ENCODE data around the gene HGD. TPM values are rescaled to one million over a fixed set of nuclear protein-coding genes. Genes with fewer than 3 reads are reported as not detected.

HGD gene
- total and polyA plus RNA-seq, 2 of the 13 experiments (the other 11 are each of a cell fraction or from before 2014, with no cell fraction given) = 265 to 398 TPM

DNA sequence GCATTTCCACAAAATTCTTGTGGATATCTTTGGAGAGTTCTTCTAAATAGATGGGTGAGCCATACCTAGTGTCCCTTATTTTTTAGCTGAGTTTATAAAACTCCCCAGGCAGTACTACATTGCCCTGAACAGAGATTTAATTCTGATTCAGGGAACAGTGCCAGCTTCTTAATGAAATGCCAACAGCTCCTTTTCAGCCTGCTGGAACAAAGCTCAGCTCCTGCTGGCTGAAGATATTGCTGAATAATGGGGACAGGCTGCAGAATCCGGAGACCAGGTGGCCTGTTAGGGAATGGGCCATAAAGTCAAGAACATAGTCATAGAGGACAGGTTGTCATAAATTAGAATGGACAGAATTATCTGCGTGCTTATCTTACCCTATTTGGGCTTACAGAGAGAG, 8.9 kb downstream of the HGD start (continued):
- TF ChIP-seq, protein P1, sequence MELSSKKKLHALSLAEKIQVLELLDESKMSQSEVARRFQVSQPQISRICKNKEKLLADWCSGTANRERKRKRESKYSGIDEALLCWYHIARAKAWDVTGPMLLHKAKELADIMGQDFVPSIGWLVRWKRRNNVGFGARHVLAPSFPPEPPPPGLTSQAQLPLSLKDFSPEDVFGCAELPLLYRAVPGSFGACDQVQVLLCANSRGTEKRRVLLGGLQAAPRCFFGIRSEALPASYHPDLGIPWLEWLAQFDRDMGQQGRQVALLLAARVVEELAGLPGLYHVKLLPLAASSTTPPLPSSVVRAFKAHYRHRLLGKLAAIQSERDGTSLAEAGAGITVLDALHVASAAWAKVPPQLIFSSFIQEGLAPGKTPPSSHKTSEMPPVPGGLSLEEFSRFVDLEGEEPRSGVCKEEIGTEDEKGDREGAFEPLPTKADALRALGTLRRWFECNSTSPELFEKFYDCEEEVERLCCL (CRISPR knock-in tag; IDR thresholded peaks at IDR 0.05; ENCODE audit: borderline replicate concordance) = no peak
- TF ChIP-seq ELF4 (CRISPR knock-in tag; IDR thresholded peaks at IDR 0.05; ENCODE audit: borderline replicate concordance) (no peak), NFKB2 (CRISPR knock-in tag; IDR thresholded peaks at IDR 0.05; ENCODE audit: borderline replicate concordance) (no peak), TSC22D2 (CRISPR knock-in tag; IDR thresholded peaks at IDR 0.05; ENCODE audit: borderline replicate concordance) (no peak)

- in situ Hi-C loops (cut with HindIII; ENCODE audit: extremely low pct_ligation_motif_present, low pct_unique_long_range_greater_than_20kb) (no loop called here), intact Hi-C loops (cut with micrococcal nuclease; ENCODE audit: unreplicated experiment) (no loop called here)
- WGBS (ENCODE audit: low lambda C conversion rate) = 95% methylated on average over 2 of the region's 2 CpGs
- Histone ChIP-seq H3K36me3 (replicated peaks in 1 of 2; ENCODE audit: control insufficient read depth in 1 of 2, insufficient read depth in 2 of 2, low read length in 2 of 2) (peaks cover 32 to 76% of the 10 kb centered on the region in 2 experiments), H3K27ac (ENCODE audit: extremely low read length, insufficient read depth, low read length) (no peak overlapping the region), H3K9me3 (ENCODE audit: low read length) (no peaks in the 10 kb centered on the region), H3K4me3 (replicated peaks in 1 of 3; ENCODE audit: insufficient read depth in 1 of 3, low read depth in 2 of 3, low read length in 3 of 3) (no peak overlapping the region), H3K4me2 (ENCODE audit: low read depth, low read length) (no peak overlapping the region), H4K20me1 (ENCODE audit: insufficient read depth, low read length) (peaks cover 35% of the 10 kb centered on the region), H2AFZ (ENCODE audit: low read length) (no peak overlapping the region), H3K9ac (ENCODE audit: insufficient read depth, low read depth, low read length) (no peak overlapping the region), H3K79me2 (ENCODE audit: insufficient read depth, low read length) (peaks cover 31% of the 10 kb centered on the region), H3K4me1 (ENCODE audit: insufficient read depth, low read length) (peaks cover 3% of the 10 kb centered on the region), H3K27me3 (ENCODE audit: control insufficient read depth in 1 of 2, insufficient read depth in 2 of 2, low read length in 2 of 2) (no peaks in the 10 kb centered on the region)
- BruUV-seq (replicated peaks) = no TSS peak
- ChIA-PET POLR2A (no interaction called here), CTCF (ENCODE audit: low intra/inter-chr PET ratio, low total read pairs) (no interaction called here)
- DNase-seq (ENCODE audit: low spot score) (no peak), ATAC-seq (no peak), FAIRE-seq (no peak)
- no peak for TF ChIP-seq FOSL1 (CRISPR knock-in tag; IDR thresholded peaks at IDR 0.05; ENCODE audit: borderline replicate concordance)
- TF ChIP-seq ZNF329 (CRISPR knock-in tag; IDR thresholded peaks at IDR 0.05; ENCODE audit: low read depth) = no peak
- TF ChIP-seq, protein P2, sequence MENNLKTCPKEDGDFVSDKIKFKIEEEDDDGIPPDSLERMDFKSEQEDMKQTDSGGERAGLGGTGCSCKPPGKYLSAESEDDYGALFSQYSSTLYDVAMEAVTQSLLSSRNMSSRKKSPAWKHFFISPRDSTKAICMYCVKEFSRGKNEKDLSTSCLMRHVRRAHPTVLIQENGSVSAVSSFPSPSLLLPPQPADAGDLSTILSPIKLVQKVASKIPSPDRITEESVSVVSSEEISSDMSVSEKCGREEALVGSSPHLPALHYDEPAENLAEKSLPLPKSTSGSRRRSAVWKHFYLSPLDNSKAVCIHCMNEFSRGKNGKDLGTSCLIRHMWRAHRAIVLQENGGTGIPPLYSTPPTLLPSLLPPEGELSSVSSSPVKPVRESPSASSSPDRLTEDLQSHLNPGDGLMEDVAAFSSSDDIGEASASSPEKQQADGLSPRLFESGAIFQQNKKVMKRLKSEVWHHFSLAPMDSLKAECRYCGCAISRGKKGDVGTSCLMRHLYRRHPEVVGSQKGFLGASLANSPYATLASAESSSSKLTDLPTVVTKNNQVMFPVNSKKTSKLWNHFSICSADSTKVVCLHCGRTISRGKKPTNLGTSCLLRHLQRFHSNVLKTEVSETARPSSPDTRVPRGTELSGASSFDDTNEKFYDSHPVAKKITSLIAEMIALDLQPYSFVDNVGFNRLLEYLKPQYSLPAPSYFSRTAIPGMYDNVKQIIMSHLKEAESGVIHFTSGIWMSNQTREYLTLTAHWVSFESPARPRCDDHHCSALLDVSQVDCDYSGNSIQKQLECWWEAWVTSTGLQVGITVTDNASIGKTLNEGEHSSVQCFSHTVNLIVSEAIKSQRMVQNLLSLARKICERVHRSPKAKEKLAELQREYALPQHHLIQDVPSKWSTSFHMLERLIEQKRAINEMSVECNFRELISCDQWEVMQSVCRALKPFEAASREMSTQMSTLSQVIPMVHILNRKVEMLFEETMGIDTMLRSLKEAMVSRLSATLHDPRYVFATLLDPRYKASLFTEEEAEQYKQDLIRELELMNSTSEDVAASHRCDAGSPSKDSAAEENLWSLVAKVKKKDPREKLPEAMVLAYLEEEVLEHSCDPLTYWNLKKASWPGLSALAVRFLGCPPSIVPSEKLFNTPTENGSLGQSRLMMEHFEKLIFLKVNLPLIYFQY (CRISPR knock-in tag; IDR thresholded peaks at IDR 0.05; ENCODE audit: borderline replicate concordance) = no peak
- no peak for TF ChIP-seq ARID3A (IDR thresholded peaks at IDR 0.05; ENCODE audit: low read depth, low read length)
- TF ChIP-seq ZIK1 (CRISPR knock-in tag; IDR thresholded peaks at IDR 0.05; ENCODE audit: borderline replicate concordance, low read depth) = no peak
- no peak for TF ChIP-seq ATRX (CRISPR knock-in tag; IDR thresholded peaks at IDR 0.05; ENCODE audit: borderline replicate concordance)
- TF ChIP-seq, protein P3, sequence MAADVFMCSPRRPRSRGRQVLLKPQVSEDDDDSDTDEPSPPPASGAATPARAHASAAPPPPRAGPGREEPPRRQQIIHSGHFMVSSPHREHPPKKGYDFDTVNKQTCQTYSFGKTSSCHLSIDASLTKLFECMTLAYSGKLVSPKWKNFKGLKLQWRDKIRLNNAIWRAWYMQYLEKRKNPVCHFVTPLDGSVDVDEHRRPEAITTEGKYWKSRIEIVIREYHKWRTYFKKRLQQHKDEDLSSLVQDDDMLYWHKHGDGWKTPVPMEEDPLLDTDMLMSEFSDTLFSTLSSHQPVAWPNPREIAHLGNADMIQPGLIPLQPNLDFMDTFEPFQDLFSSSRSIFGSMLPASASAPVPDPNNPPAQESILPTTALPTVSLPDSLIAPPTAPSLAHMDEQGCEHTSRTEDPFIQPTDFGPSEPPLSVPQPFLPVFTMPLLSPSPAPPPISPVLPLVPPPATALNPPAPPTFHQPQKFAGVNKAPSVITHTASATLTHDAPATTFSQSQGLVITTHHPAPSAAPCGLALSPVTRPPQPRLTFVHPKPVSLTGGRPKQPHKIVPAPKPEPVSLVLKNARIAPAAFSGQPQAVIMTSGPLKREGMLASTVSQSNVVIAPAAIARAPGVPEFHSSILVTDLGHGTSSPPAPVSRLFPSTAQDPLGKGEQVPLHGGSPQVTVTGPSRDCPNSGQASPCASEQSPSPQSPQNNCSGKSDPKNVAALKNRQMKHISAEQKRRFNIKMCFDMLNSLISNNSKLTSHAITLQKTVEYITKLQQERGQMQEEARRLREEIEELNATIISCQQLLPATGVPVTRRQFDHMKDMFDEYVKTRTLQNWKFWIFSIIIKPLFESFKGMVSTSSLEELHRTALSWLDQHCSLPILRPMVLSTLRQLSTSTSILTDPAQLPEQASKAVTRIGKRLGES (CRISPR knock-in tag; IDR thresholded peaks at IDR 0.05; ENCODE audit: borderline replicate concordance) = no peak
- no peak for TF ChIP-seq ATF1 (CRISPR knock-in tag; IDR thresholded peaks at IDR 0.05)
- no peak for TF ChIP-seq DPF2 (CRISPR knock-in tag; IDR thresholded peaks at IDR 0.05; ENCODE audit: borderline replicate concordance, low read depth)
These were observed 11.5 kb downstream of the HGD start for GRCh38 chr3:120670576-120670975.

Data from HepG2 (cell line).